Adrenal gland (tissue), 12 donors: ENCODE measurements around the gene CCDC187. TPM values are rescaled to one million over a fixed set of nuclear protein-coding genes. Genes with fewer than 3 reads are reported as not detected.
A peak's percentile ranks its signal among the peaks of the same experiment; 100 is the strongest.

Experiments
- DNase-seq, 7 donors: peaks; one replicate each; pipeline ENCODE4 v3.0.0-alpha.2; 2019 to 2020
- H3K27ac ChIP-seq, 5 donors: fragments of 200-600 bp; sonication (generic) in 4 of 5; 1 replicate in 3 of 5; 2 replicates in 2 of 5; pipeline versions ENCODE4 v1.5.1 to v1.8.0; 2016 to 2020; ENCODE audit warnings: mild to moderate bottlenecking in 1 of 5
- H3K27me3 ChIP-seq: fragments of 200-600 bp; 2 replicates; pipeline ENCODE4 v1.8.0; 2021
- H3K36me3 ChIP-seq, 2 donors: fragments of 200-600 bp; replicated peaks in 1 of 2; 1 replicate in 1 of 2; 2 replicates in 1 of 2; pipeline versions ENCODE4 v1.5.1 to v1.8.0; 2018 to 2022
- H3K4me1 ChIP-seq, 2 donors: fragments of 200-600 bp; replicated peaks in 1 of 2; 1 replicate in 1 of 2; 2 replicates in 1 of 2; pipeline versions ENCODE4 v1.5.1 to v1.8.0; 2018 to 2021
- H3K4me3 ChIP-seq, 4 donors: fragments of 200-600 bp; sonication (generic) in 3 of 4; one replicate each; pipeline ENCODE4 v1.5.1; 2016 to 2018
- H3K9me3 ChIP-seq, 3 donors: fragments of 200-600 bp; sonication (generic) in 1 of 3; replicated peaks in 1 of 3; 1 replicate in 2 of 3; 2 replicates in 1 of 3; pipeline versions ENCODE4 v1.5.1 to v1.8.0; 2016 to 2021
- POLR2A ChIP-seq, 2 donors: fragments of 450-650 bp; IDR thresholded peaks; one replicate each; pipeline ENCODE4 v1.6.1; 2017; ENCODE audit warnings: antibody characterized with exemption in 2 of 2, mild to moderate bottlenecking in 2 of 2, moderate library complexity in 1 of 2
- WGBS, 4 donors: extraction: QIAGEN DNeasy Blood & Tissue Kit in 2 of 4; methylation state at CpG; one replicate each; pipeline versions ENCODE4 v1.1.5 to v1.1.7; 2013 to 2017; 5-methylcytosine and 5-hydroxymethylcytosine counted together
- intact Hi-C, 2 donors: fragments of 100-400 bp; cut with DNase I; formaldehyde crosslinking; loops; one replicate each; pipeline versions ENCODE4 v1.14.1 to v1.15.0; 2022 to 2023
- polyA plus RNA-seq, 3 donors: library from polyadenylated mRNA; stranded (reverse); fragments of 200-250 nt in 2 of 3; fragments of 350-450 nt in 1 of 3; fragmentation: Illumina TruSeq in 1 of 3; extraction: RNeasy Lipid Tissue Mini Kit (QIAGEN cat#74804) in 1 of 3; gene quantifications; one replicate each; pipeline ENCODE4 v1.2.3, GENCODE V29; 2013 to 2014
- total RNA-seq, 9 donors: library from RNA; depleted of rRNA in 4 of 9; stranded (reverse); fragments of >200 nt in 4 of 9; fragments of 120-200 nt in 1 of 9; fragmentation: NEBNext Ultra II Directional in 1 of 9; extraction: Animal tissue kit (Norgen Biotek cat#: 25700) in 1 of 9; gene quantifications; one replicate each; pipeline versions ENCODE4 v1.1.0 to v1.2.4, GENCODE V29; 2013 to 2023
- TF ChIP-seq, protein P1 (sequence below), 6 experiments: fragments of 450-650 bp in 4 of 6; fragments of 200-600 bp in 2 of 6; sonication (generic) in 1 of 6; IDR thresholded peaks; 1 replicate in 5 of 6; 2 replicates in 1 of 6; pipeline versions ENCODE4 v1.5.1 to v1.8.0; 2016 to 2021; ENCODE audit warnings: antibody characterized with exemption in 6 of 6, mild to moderate bottlenecking in 2 of 6, moderate library complexity in 1 of 6
- donor health status: healthy with polysubstance abuse.
- donor health status: Bipolar disorder and iron deficiency.
- donor health status: DM: yes; HTN: yes; CAD: no.
- donor health status: DM: no; HTN: no; CAD: no.
- donor health status: DM: no; HTN: no; CAD: no.
- donor health status: DM: yes; HTN: yes; CAD: no.

Gene CCDC187
- total and polyA plus RNA-seq, 12 donors: under 0.01 to 0.44 (median 0.08) TPM; not detected in 1

DNA sequence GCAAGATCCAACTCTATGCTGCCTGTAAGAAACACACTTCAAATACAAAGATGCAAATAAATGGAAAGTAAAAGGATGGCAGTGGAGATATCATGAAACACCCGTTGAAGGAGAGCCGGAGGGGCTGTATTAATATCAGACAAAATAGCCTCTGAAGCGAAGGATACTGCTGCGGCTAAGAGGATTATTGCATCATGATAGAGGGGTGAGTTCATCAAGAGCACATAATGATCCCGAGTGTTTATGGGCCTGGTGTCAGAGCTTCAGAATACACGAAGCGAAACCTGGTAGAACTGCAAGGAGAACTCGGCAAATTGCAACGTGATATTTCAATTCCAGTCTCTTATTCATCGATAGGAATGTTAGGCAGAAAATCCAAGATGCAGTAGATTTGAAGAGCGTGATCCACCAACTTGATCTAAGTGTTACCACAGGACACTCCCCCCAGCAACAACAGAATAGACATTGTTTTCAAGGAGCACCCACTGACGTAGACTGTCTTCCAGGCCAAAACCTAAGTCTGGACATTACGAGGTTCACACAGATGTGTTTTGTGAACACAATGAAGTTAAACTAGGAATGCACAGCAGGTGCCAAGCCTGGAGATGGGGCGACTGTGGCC, 30.5 kb downstream of the CCDC187 start:
- Histone ChIP-seq H3K4me3 (no peak overlapping the region), H3K27ac (no peak overlapping the region), H3K36me3 (no peaks in the 10 kb centered on the region), H3K4me1 (no peaks in the 10 kb centered on the region), H3K9me3 (no peaks in the 10 kb centered on the region), H3K27me3 (peaks cover 11% of the 10 kb centered on the region)
- TF ChIP-seq, protein P1, sequence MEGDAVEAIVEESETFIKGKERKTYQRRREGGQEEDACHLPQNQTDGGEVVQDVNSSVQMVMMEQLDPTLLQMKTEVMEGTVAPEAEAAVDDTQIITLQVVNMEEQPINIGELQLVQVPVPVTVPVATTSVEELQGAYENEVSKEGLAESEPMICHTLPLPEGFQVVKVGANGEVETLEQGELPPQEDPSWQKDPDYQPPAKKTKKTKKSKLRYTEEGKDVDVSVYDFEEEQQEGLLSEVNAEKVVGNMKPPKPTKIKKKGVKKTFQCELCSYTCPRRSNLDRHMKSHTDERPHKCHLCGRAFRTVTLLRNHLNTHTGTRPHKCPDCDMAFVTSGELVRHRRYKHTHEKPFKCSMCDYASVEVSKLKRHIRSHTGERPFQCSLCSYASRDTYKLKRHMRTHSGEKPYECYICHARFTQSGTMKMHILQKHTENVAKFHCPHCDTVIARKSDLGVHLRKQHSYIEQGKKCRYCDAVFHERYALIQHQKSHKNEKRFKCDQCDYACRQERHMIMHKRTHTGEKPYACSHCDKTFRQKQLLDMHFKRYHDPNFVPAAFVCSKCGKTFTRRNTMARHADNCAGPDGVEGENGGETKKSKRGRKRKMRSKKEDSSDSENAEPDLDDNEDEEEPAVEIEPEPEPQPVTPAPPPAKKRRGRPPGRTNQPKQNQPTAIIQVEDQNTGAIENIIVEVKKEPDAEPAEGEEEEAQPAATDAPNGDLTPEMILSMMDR (IDR thresholded peaks at IDR 0.05): no peak
- 80 to 87% (median 83%) methylated on average over 14 of the region's 14 CpGs for WGBS, 4 donors
- intact Hi-C loops: no loop called here
- no peak for DNase-seq

DNA sequence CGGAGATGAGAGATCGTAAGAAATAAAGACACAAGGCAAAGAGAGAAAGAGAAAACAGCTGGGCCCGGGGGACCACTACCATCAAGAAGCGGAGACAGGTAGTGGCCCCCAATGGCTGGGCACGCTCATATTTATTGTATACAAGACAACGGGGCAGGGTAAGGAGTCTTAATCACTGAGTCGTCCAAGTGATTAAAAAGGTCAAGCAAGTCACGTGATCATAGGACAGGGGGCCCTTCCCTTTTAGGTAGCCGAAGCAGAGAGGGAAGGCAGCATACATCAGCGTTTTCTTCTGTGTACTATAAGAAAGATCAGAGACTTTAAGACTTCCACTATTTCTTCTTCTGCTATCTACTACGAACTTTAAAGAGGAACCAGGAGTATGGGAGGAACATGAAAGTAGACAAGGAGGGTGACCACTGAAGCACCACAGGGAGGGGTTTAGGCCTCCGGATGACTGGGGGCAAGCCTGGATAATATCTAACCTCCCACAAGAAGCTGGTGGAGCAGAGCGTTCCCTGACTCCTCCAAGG, 33.7 kb downstream of the CCDC187 start:
- intact Hi-C loops: no loop called here
- no peak for DNase-seq
- Histone ChIP-seq H3K27ac (no peak overlapping the region), H3K9me3 (no peaks in the 10 kb centered on the region), H3K27me3 (no peaks in the 10 kb centered on the region), H3K36me3 (no peaks in the 10 kb centered on the region), H3K4me1 (peaks cover 0 to 4% of the 10 kb centered on the region in 2 donors), H3K4me3 (no peak overlapping the region)
- 72 to 77% (median 74%) methylated on average over 13 of the region's 13 CpGs for WGBS, 4 donors
- TF ChIP-seq, protein P1 (IDR thresholded peaks at IDR 0.05): no peak
- TF ChIP-seq POLR2A (IDR thresholded peaks at IDR 0.05): no peak

- Histone ChIP-seq H3K36me3 (no peaks in the 10 kb centered on the region), H3K27ac (no peak overlapping the region), H3K27me3 (no peaks in the 10 kb centered on the region), H3K4me1 (peaks cover 0 to 4% of the 10 kb centered on the region in 2 donors), H3K4me3 (no peak overlapping the region), H3K9me3 (no peaks in the 10 kb centered on the region)
- no peak for DNase-seq
- 45 to 73% (median 66%) methylated on average over 4 to 6 of the region's 6 CpGs for WGBS, 4 donors
- intact Hi-C loops: loop anchor here in 1 of 2 donors (5.0 kb wide), 1 partner anchor 96 kb away; no protein-coding TSS in a partner anchor
- no peak for TF ChIP-seq POLR2A (IDR thresholded peaks at IDR 0.05)
- TF ChIP-seq, protein P1 (IDR thresholded peaks at IDR 0.05): no peak
Measured at GRCh38 chr9:136268735-136269134, 35.2 kb downstream of the CCDC187 start.

DNA sequence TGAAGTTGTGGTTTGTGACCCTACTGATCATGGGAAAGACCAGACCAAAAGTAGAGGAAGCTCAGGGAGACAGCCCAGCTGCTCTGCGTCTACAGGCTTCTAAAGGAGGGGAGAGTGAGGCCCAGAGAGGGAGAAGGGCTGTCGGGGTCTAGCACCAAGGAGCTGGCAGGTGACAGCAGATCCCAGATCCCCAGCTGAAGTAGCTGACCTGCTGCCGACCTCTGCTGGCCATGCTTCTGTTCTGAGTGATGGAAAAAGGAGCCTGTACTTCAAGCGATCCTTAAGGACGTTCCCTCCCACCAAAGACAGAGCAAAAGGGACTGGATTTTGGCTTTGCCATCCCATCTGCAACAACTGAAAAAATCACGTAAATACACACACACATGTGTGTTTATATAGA, 35.6 kb downstream of the CCDC187 start:
- Histone ChIP-seq H3K4me1 (peaks cover 0 to 4% of the 10 kb centered on the region in 2 donors), H3K9me3 (no peaks in the 10 kb centered on the region), H3K36me3 (no peaks in the 10 kb centered on the region), H3K27me3 (no peaks in the 10 kb centered on the region), H3K4me3 (no peak overlapping the region), H3K27ac (no peak overlapping the region)
- no peak for TF ChIP-seq POLR2A (IDR thresholded peaks at IDR 0.05)
- TF ChIP-seq, protein P1 (IDR thresholded peaks at IDR 0.05): peak in 4 of 6 experiments; percentile 18 to 23 (median 20)
- peak in 3 of 7 donors; percentile 18 to 49 (median 42) for DNase-seq
- intact Hi-C loops: loop anchor here in 1 of 2 donors (5.0 kb wide), 1 partner anchor 96 kb away; no protein-coding TSS in a partner anchor
- 35 to 53% (median 45%) methylated on average over 6 of the region's 6 CpGs for WGBS, 4 donors
